Neural progenitor cell (in vitro differentiated cells): ENCODE data around the gene YARS1.

Experiments
- CTCF ChIP-seq: fragments of 200-600 bp; sonication (generic); IDR thresholded peaks from 2 replicates; pipeline ENCODE4 v1.5.1; 2017; ENCODE audit warnings: antibody characterized with exemption, mild to moderate bottlenecking
- EZH2 ChIP-seq: fragments of 200-600 bp; sonication (generic); IDR thresholded peaks from 2 replicates; pipeline ENCODE4 v1.6.1; 2017; ENCODE audit warnings: antibody characterized with exemption, mild to moderate bottlenecking, moderate library complexity

GRCh38 chr1:32748348-32748747 lies 68.8 kb downstream of the YARS1 start:
- TF ChIP-seq CTCF (no peak), EZH2 (no peak)
